ENCODE measurements around the gene SPATS2L. TPM values are rescaled to one million over a fixed set of nuclear protein-coding genes. Genes with fewer than 3 reads are reported as not detected.

SPATS2L gene
- polyA plus RNA-seq, 2 of the 4 experiments (the other 2 are of a cell fraction): 85.2 to 202 TPM

- ChIA-PET CTCF (interaction anchor here (1.0 to 2.1 kb wide), 6 partner anchors 10 to 520 kb away, joined by 3 to 9 read pairs (median 8); partner anchors contain the start of gene KCTD18), POLR2A (interaction anchor here (1.0 kb wide), 1 partner anchor 13 kb away, joined by 3 read pairs; no protein-coding TSS in a partner anchor)
- H3K4me2 ChIP-seq: no peak overlapping the region
- H3K9me3 ChIP-seq: 0 out of 3 replicates have a peak, but pooled peaks cover 3% of the 10 kb centered on the region
- no peak overlapping the region for H3K27ac ChIP-seq
- DNase-seq (ENCODE audit: low read depth in 1 of 2, low spot score in 1 of 2) (no peak), FAIRE-seq (no peak), ATAC-seq (no peak)
- H3K4me3 ChIP-seq: no peak overlapping the region
- WGBS (ENCODE audit: missing lambda C conversion rate): 90% methylated on average over 2 of the region's 2 CpGs
- no peaks in the 10 kb centered on the region for H3K4me1 ChIP-seq
- no peak for TF ChIP-seq EHMT2 (IDR thresholded peaks at IDR 0.05; ENCODE audit: low read depth)
- no peak for TF ChIP-seq NFE2L2 (conservative IDR thresholded peaks at IDR 0.05; ENCODE audit: low read length)
- no peak for TF ChIP-seq SREBF2 (IDR thresholded peaks at IDR 0.05)
- no peak for TF ChIP-seq MAZ (IDR thresholded peaks at IDR 0.05; ENCODE audit: borderline replicate concordance, low read depth, low read length)
- TF ChIP-seq HOXB13 (CRISPR knock-in tag; IDR thresholded peaks at IDR 0.05; ENCODE audit: low read depth): no peak
- no peak for TF ChIP-seq MYC (IDR thresholded peaks at IDR 0.05; ENCODE audit: borderline replicate concordance, low read length)
- no peak for TF ChIP-seq KDM5A (IDR thresholded peaks at IDR 0.05)
- TF ChIP-seq HOXA7 (CRISPR knock-in tag; IDR thresholded peaks at IDR 0.05): no peak
- no peak for TF ChIP-seq RARB (CRISPR knock-in tag; IDR thresholded peaks at IDR 0.05)
- TF ChIP-seq, protein P1, sequence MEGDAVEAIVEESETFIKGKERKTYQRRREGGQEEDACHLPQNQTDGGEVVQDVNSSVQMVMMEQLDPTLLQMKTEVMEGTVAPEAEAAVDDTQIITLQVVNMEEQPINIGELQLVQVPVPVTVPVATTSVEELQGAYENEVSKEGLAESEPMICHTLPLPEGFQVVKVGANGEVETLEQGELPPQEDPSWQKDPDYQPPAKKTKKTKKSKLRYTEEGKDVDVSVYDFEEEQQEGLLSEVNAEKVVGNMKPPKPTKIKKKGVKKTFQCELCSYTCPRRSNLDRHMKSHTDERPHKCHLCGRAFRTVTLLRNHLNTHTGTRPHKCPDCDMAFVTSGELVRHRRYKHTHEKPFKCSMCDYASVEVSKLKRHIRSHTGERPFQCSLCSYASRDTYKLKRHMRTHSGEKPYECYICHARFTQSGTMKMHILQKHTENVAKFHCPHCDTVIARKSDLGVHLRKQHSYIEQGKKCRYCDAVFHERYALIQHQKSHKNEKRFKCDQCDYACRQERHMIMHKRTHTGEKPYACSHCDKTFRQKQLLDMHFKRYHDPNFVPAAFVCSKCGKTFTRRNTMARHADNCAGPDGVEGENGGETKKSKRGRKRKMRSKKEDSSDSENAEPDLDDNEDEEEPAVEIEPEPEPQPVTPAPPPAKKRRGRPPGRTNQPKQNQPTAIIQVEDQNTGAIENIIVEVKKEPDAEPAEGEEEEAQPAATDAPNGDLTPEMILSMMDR (IDR thresholded peaks at IDR 0.05): no peak
- TF ChIP-seq RFX5 (IDR thresholded peaks at IDR 0.05): no peak
- no peak for TF ChIP-seq CHD2 (IDR thresholded peaks at IDR 0.05; ENCODE audit: low read length, partially characterized antibody)
- TF ChIP-seq PHF8 (IDR thresholded peaks at IDR 0.05; ENCODE audit: borderline replicate concordance, low read depth): no peak
These were observed 187.6 kb downstream of the SPATS2L start for GRCh38 chr2:200494048-200494447.

- no peaks in the 10 kb centered on the region for H3K4me1 ChIP-seq
- no peak for TF ChIP-seq CHD2 (IDR thresholded peaks at IDR 0.05; ENCODE audit: low read length, partially characterized antibody)
- TF ChIP-seq CBX8 (IDR thresholded peaks at IDR 0.05): no peak
- no peak for TF ChIP-seq RCOR1 (IDR thresholded peaks at IDR 0.05; ENCODE audit: low read depth, low read length)
- no peak for TF ChIP-seq JUN (IDR thresholded peaks at IDR 0.05)
- ATAC-seq (no peak), DNase-seq (ENCODE audit: low read depth in 1 of 2, low spot score in 1 of 2) (no peak), FAIRE-seq (no peak)
- H3K4me2 ChIP-seq: no peak overlapping the region
- POLR2A ChIA-PET: no interaction called here
- no peaks in the 10 kb centered on the region for H3K9me3 ChIP-seq
- H3K4me3 ChIP-seq: no peak overlapping the region
- CTCF ChIA-PET: interaction anchor here (0.5 to 2.5 kb wide), 3 partner anchors 13 to 207 kb away, joined by 3 to 8 read pairs (median 8); no protein-coding TSS in a partner anchor
- no peak overlapping the region for H3K27ac ChIP-seq
- WGBS (ENCODE audit: missing lambda C conversion rate): 100% methylated on average over 1 of the region's 1 CpG
These were observed 190.2 kb downstream of the SPATS2L start for GRCh38 chr2:200496696-200497095.

DNA sequence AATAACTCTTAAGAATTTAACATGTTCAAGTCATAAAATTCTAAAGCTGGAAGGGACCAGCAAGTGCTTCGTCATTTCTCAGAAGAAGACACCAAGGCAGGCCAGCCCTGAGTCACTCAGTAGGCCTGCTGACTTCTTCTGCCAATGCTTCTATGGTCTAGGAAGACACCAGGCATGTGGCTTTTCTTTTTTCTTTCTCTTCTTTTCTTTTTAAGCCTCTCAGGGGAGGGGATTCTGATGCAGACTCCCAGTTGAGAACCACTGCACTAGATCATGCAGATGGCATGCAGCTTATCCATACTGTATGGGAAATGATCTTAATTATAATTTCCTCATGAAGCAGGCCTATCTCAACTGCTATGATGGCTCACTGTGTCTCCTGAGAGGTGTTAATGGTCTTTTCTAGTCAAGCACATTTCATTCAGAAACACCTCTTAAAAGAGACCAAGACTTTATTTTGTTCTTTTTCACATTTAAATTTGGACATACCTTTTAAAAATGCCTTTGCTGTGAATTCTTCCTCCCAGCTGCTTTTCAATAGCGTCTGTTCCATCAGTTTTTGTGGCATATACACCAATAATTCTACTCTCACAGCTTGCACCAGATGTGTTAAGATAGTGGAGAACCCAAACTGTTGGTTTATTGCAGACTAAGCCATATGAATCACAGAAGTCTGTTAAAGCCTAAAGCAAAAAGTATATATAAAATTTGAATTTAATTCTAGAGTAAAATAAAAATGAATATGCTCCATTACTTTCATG, 192.1 kb downstream of the SPATS2L start:
- Histone ChIP-seq H3K9me3 (no peaks in the 10 kb centered on the region), H3K27ac (no peak overlapping the region), H3K4me1 (no peaks in the 10 kb centered on the region), H3K4me3 (no peak overlapping the region), H3K4me2 (no peak overlapping the region)
- WGBS (ENCODE audit: missing lambda C conversion rate): 91% methylated on average over 2 of the region's 2 CpGs
- CTCF ChIA-PET: interaction anchor here (0.6 to 1.3 kb wide), 3 partner anchors 13 to 518 kb away, joined by 3 to 5 read pairs (median 3); no protein-coding TSS in a partner anchor
- DNase-seq (ENCODE audit: low read depth in 1 of 2, low spot score in 1 of 2): no peak
- ATAC-seq: no peak
- no peak for FAIRE-seq
- POLR2A ChIA-PET: no interaction called here
- TF ChIP-seq, protein P2, sequence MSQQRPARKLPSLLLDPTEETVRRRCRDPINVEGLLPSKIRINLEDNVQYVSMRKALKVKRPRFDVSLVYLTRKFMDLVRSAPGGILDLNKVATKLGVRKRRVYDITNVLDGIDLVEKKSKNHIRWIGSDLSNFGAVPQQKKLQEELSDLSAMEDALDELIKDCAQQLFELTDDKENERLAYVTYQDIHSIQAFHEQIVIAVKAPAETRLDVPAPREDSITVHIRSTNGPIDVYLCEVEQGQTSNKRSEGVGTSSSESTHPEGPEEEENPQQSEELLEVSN (IDR thresholded peaks at IDR 0.05; ENCODE audit: borderline replicate concordance, low read depth): no peak
- TF ChIP-seq CHD4 (IDR thresholded peaks at IDR 0.05; ENCODE audit: borderline replicate concordance): no peak
- TF ChIP-seq ELK1 (IDR thresholded peaks at IDR 0.05; ENCODE audit: low read depth, low read length): no peak
- no peak for TF ChIP-seq HOXA7 (CRISPR knock-in tag; IDR thresholded peaks at IDR 0.05)
- TF ChIP-seq RCOR1 (IDR thresholded peaks at IDR 0.05; ENCODE audit: low read depth, low read length): no peak
- TF ChIP-seq RNF2 (IDR thresholded peaks at IDR 0.05; ENCODE audit: borderline replicate concordance, low read depth): no peak
- TF ChIP-seq NR3C1 (IDR thresholded peaks at IDR 0.05): no peak
- no peak for TF ChIP-seq TFCP2L1 (CRISPR knock-in tag; IDR thresholded peaks at IDR 0.05)
- TF ChIP-seq EHMT2 (IDR thresholded peaks at IDR 0.05; ENCODE audit: low read depth): no peak
- no peak for TF ChIP-seq KDM1A (IDR thresholded peaks at IDR 0.05; ENCODE audit: low read depth)
- no peak for TF ChIP-seq CEBPB (IDR thresholded peaks at IDR 0.05)
- no peak for TF ChIP-seq CBX2 (IDR thresholded peaks at IDR 0.05; ENCODE audit: borderline replicate concordance, low read depth)
- no peak for TF ChIP-seq EP300 (IDR thresholded peaks at IDR 0.05)
- TF ChIP-seq MYC (IDR thresholded peaks at IDR 0.05; ENCODE audit: borderline replicate concordance, low read length): no peak
- TF ChIP-seq, protein P3, sequence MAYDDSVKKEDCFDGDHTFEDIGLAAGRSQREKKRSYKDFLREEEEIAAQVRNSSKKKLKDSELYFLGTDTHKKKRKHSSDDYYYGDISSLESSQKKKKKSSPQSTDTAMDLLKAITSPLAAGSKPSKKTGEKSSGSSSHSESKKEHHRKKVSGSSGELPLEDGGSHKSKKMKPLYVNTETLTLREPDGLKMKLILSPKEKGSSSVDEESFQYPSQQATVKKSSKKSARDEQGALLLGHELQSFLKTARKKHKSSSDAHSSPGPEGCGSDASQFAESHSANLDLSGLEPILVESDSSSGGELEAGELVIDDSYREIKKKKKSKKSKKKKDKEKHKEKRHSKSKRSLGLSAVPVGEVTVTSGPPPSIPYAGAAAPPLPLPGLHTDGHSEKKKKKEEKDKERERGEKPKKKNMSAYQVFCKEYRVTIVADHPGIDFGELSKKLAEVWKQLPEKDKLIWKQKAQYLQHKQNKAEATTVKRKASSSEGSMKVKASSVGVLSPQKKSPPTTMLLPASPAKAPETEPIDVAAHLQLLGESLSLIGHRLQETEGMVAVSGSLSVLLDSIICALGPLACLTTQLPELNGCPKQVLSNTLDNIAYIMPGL (CRISPR knock-in tag; IDR thresholded peaks at IDR 0.05; ENCODE audit: borderline replicate concordance): no peak
- TF ChIP-seq BHLHE40 (IDR thresholded peaks at IDR 0.05; ENCODE audit: low read depth, low read length): no peak
- TF ChIP-seq JUN (IDR thresholded peaks at IDR 0.05): no peak

All from A549 (cell line).